ENCODE measurements around the gene RBCK1. TPM values are rescaled to one million over a fixed set of nuclear protein-coding genes. Genes with fewer than 3 reads are reported as not detected.
"Not testable (repeated sequence)": the region's sequence is repeated elsewhere in the genome, so short reads cannot be mapped to it uniquely, and the experiment has no call there.

Gene RBCK1
- total RNA-seq, 4 donors from 2014 or later: 49.9 to 88.1 (median 52.9) TPM

- no peak for TF ChIP-seq CTCF (IDR thresholded peaks at IDR 0.05)
- no peak for DNase-seq (ENCODE audit: low spot score)
- ATAC-seq (ENCODE audit: low FRiP score): no peak
Measured at GRCh38 chr20:443223-443775, 35.2 kb downstream of the RBCK1 start.

- no peak for ATAC-seq (ENCODE audit: low FRiP score)
- no peak for TF ChIP-seq CTCF (IDR thresholded peaks at IDR 0.05)
- no peak for DNase-seq (ENCODE audit: low spot score)
Measured at GRCh38 chr20:444117-444516, 36.0 kb downstream of the RBCK1 start.

DNA sequence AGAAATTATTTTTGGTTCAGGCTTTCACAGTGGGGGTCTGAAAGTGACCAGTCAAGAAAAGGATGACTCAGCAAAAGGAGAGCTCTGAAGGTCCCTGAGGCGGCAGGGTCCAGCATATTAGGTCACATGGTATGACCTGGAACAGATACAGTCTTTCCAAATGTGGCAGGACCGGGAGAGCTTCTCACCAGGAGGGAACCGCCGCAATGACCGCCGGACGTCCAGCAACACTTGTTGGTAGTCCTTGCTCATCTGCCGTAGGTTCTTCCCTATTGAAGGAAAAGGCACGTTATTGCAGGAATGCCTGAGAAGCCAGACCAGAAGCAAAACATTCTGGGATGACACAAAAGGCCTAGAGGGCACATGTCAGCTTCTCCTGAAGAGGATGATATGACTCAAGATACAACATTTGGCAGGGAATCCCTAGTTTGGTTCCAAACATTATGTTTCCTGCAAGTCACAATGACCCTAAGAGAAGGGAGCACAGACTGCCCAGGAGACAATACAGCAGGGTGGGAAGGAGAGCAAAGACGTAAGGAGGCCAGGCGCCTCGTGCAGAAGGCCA, 36.8 kb downstream of the RBCK1 start:
- ATAC-seq (ENCODE audit: low FRiP score) (no peak), DNase-seq (ENCODE audit: low spot score) (no peak)
- no peak for TF ChIP-seq CTCF (IDR thresholded peaks at IDR 0.05)

DNA sequence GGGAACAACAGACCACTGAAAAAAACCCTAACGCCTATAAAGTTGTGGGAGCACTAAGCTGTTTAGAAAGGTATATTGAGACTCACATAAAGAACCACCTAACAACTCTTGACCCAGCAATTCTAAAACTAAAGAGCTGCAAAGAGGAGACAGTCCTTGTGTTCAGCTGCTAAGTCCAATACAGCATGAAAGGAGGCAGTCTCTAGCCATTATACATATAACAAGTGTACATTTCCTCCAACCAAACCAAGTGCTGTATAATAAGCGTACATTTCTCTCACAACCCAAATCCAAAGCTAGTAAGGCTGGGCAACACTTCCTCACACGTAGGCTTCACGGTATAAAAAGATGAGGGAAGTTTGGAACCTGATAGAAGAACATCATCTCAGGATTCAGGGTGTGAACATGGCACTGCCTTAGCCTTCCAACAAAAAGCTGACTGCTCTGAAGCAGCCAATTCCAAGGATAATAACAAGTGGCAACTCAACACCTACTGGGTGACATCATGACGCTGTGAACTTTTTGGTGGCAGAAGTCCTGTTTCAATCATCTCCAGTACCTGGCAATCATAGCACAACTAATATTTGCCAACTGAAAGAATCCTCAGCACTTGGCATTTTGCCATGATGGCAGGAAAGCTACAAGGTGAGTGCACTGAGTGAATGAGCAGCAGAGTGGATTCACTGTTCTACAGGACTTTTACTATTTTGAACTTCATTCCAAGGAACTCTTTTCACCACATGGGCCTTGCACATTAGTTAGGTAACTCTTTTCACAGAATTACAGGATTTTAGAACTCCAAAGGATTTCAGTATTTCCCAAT, 37.6 kb downstream of the RBCK1 start:
- ATAC-seq (ENCODE audit: low FRiP score): no peak
- DNase-seq (ENCODE audit: low spot score): no peak
- no peak for TF ChIP-seq CTCF (IDR thresholded peaks at IDR 0.05)

- DNase-seq (ENCODE audit: low spot score); ATAC-seq (ENCODE audit: low FRiP score): not testable (repeated sequence)
Measured at GRCh38 chr20:452021-452420, 43.9 kb downstream of the RBCK1 start.

DNA sequence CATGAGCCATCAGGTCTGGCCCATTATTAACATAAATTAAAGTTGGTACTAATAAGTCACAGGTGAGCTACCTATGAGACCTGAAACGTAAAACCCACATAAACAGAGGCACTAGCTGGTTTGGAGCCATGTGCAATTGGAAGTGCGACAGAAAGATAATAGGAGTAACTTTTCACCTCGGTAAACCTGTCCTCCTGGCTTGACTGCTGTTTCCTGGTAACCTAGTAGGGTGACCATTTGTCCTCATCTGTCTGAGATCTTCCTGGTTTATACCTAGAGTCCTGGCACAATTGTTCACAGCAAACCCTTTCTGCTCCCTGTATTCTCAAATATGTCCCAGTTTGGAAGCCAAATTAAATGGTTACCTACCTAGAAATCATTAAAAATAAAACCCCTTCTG, 46.9 kb downstream of the RBCK1 start:
- ATAC-seq (ENCODE audit: low FRiP score) (no peak), DNase-seq (ENCODE audit: low spot score) (no peak)
- no peak for TF ChIP-seq CTCF (IDR thresholded peaks at IDR 0.05)

- TF ChIP-seq CTCF (IDR thresholded peaks at IDR 0.05): no peak
- ATAC-seq (ENCODE audit: low FRiP score): no peak
- no peak for DNase-seq (ENCODE audit: low spot score)
Measured at GRCh38 chr20:458776-459175, 50.7 kb downstream of the RBCK1 start.

All from omental fat pad (tissue), 4 donors.